ENCODE measurements around the gene MATN1. TPM values are rescaled to one million over a fixed set of nuclear protein-coding genes. Genes with fewer than 3 reads are reported as not detected.

The MATN1 gene
- total RNA-seq, 1 donor from 2014 or later: 1.7 TPM

DNA sequence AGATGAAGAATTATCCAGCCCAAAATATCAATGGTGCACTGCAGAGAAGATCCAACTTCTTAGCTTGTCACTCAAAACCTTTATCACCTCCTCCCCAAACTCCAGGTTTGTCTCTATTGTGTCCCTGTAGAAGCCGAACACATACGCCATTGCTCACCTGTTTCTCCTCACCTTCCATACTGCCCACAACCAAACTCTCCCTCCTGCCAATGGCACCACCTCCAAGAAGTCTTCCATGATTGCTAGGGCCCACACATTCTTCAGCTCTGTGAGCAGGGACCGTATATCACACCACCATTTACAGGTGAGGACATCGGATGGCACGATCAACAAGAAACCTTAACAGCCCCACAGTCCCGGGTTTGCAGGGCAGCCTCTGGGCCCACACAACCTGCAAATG, 31.9 kb upstream of the MATN1 start:
- peaks cover 46% of the 10 kb centered on the region for H3K4me1 Mint-ChIP-seq (ENCODE audit: unreplicated experiment)
- DNase-seq (ENCODE audit: low spot score): no peak
- peaks cover 9% of the 10 kb centered on the region for H3K27me3 Mint-ChIP-seq (ENCODE audit: unreplicated experiment)
- no peaks in the 10 kb centered on the region for H3K9me3 Mint-ChIP-seq (ENCODE audit: unreplicated experiment)
- H3K27ac Mint-ChIP-seq (ENCODE audit: unreplicated experiment): peak overlapping the region; percentile 20
- TF ChIP-seq CTCF (IDR thresholded peaks at IDR 0.05; ENCODE audit: unreplicated experiment): no peak
- H3K36me3 Mint-ChIP-seq (ENCODE audit: low read depth, unreplicated experiment): peaks cover 6% of the 10 kb centered on the region
- H3K4me3 Mint-ChIP-seq (ENCODE audit: unreplicated experiment): peak overlapping the region; percentile 63

DNA sequence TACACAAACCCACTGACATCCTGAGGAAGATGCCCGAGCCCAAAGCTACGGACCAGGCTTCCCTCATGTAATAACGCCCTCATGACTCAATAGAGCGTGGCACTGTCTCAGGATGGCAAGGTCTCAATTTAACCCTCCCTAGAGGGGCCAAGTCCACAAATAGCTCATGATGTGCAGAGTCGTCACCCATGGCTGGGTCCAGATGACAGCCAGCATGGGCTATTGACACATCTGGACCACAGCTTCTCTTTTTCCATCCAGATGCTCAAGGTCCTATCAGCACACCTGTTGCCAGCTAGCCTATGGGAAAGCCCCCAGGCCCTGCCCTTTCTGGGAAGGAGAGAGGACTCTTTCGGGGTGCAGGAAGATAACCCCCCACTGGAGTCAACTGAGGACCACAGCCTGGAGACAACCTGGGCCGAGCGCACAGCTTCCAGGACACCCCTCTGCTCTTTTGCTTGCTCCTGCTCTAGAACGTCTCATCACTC, 31.3 kb upstream of the MATN1 start:
- H3K9me3 Mint-ChIP-seq (ENCODE audit: unreplicated experiment): no peaks in the 10 kb centered on the region
- no peak for DNase-seq (ENCODE audit: low spot score)
- H3K4me1 Mint-ChIP-seq (ENCODE audit: unreplicated experiment): peaks cover 46% of the 10 kb centered on the region
- H3K27me3 Mint-ChIP-seq (ENCODE audit: unreplicated experiment): peaks cover 9% of the 10 kb centered on the region
- H3K4me3 Mint-ChIP-seq (ENCODE audit: unreplicated experiment): no peak overlapping the region
- no peak for TF ChIP-seq CTCF (IDR thresholded peaks at IDR 0.05; ENCODE audit: unreplicated experiment)
- peaks cover 6% of the 10 kb centered on the region for H3K36me3 Mint-ChIP-seq (ENCODE audit: low read depth, unreplicated experiment)
- H3K27ac Mint-ChIP-seq (ENCODE audit: unreplicated experiment): no peak overlapping the region

GRCh38 chr1:30753660-30754123, 30.3 kb upstream of the MATN1 start:
- DNase-seq (ENCODE audit: low spot score): no peak
- Mint-ChIP-seq H3K4me3 (ENCODE audit: unreplicated experiment) (no peak overlapping the region), H3K36me3 (ENCODE audit: low read depth, unreplicated experiment) (peaks cover 6% of the 10 kb centered on the region), H3K27ac (ENCODE audit: unreplicated experiment) (peak overlapping the region; percentile 26), H3K27me3 (ENCODE audit: unreplicated experiment) (peaks cover 7% of the 10 kb centered on the region), H3K9me3 (ENCODE audit: unreplicated experiment) (no peaks in the 10 kb centered on the region), H3K4me1 (ENCODE audit: unreplicated experiment) (peaks cover 48% of the 10 kb centered on the region)
- no peak for TF ChIP-seq CTCF (IDR thresholded peaks at IDR 0.05; ENCODE audit: unreplicated experiment)

- Mint-ChIP-seq H3K4me3 (ENCODE audit: unreplicated experiment) (no peak overlapping the region), H3K36me3 (ENCODE audit: low read depth, unreplicated experiment) (peaks cover 6% of the 10 kb centered on the region), H3K27ac (ENCODE audit: unreplicated experiment) (peak overlapping the region; percentile 26), H3K4me1 (ENCODE audit: unreplicated experiment) (peaks cover 49% of the 10 kb centered on the region), H3K27me3 (ENCODE audit: unreplicated experiment) (peaks cover 7% of the 10 kb centered on the region), H3K9me3 (ENCODE audit: unreplicated experiment) (no peaks in the 10 kb centered on the region)
- no peak for DNase-seq (ENCODE audit: low spot score)
- no peak for TF ChIP-seq CTCF (IDR thresholded peaks at IDR 0.05; ENCODE audit: unreplicated experiment)
Measured at GRCh38 chr1:30753118-30753517, 29.7 kb upstream of the MATN1 start.

DNA sequence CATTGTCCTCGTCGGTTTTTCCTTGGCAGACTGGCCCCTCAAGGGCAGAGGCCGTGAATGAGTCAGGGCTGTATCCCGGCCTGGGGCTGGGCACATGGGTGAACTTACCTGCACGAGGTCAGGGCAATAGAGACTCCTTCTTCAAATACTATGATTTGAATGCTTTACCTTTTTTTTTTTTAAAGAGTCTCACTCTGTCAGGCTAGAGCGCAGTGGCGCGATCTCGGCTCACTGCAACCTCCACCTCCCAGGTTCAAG, 29.2 kb upstream of the MATN1 start:
- Mint-ChIP-seq H3K4me1 (ENCODE audit: unreplicated experiment) (peaks cover 49% of the 10 kb centered on the region), H3K9me3 (ENCODE audit: unreplicated experiment) (no peaks in the 10 kb centered on the region), H3K4me3 (ENCODE audit: unreplicated experiment) (no peak overlapping the region), H3K27me3 (ENCODE audit: unreplicated experiment) (peaks cover 9% of the 10 kb centered on the region), H3K27ac (ENCODE audit: unreplicated experiment) (no peak overlapping the region), H3K36me3 (ENCODE audit: low read depth, unreplicated experiment) (peaks cover 6% of the 10 kb centered on the region)
- no peak for DNase-seq (ENCODE audit: low spot score)
- TF ChIP-seq CTCF (IDR thresholded peaks at IDR 0.05; ENCODE audit: unreplicated experiment): no peak

All from endothelial cell (in vitro differentiated cells).